GM21528 (cell line): ENCODE data around the gene CRABP1.

Experiments
- ATAC-seq: cut with Tn5 transposase; IDR thresholded peaks from one replicate; pipeline ENCODE4 v1.9.1; 2021; ENCODE audit warnings: mild to moderate bottlenecking, moderate library complexity; ENCODE audit not compliant: unreplicated experiment, low FRiP score

The CRABP1 gene

GRCh38 chr15:78343276-78344060, 3.3 kb downstream of the CRABP1 start:
- no peak for ATAC-seq

- no peak for ATAC-seq
These were observed 5.4 kb downstream of the CRABP1 start for GRCh38 chr15:78345396-78346125.

- no peak for ATAC-seq
These were observed 7.7 kb downstream of the CRABP1 start for GRCh38 chr15:78347586-78348543.

- no peak for ATAC-seq
These were observed 9.9 kb downstream of the CRABP1 start for GRCh38 chr15:78350058-78350457.

- ATAC-seq = no peak
These were observed 11.4 kb downstream of the CRABP1 start for GRCh38 chr15:78351539-78351938.

- no peak for ATAC-seq
These were observed 12.9 kb downstream of the CRABP1 start for GRCh38 chr15:78353093-78353492.

- ATAC-seq = no peak
These were observed 15.0 kb downstream of the CRABP1 start for GRCh38 chr15:78355177-78355576.

GRCh38 chr15:78358102-78358870, 18.1 kb downstream of the CRABP1 start:
- no peak for ATAC-seq

- no peak for ATAC-seq
These were observed 19.1 kb downstream of the CRABP1 start for GRCh38 chr15:78359041-78359808.

- no peak for ATAC-seq
These were observed 20.2 kb downstream of the CRABP1 start for GRCh38 chr15:78360367-78360801.

- ATAC-seq = no peak
These were observed 21.0 kb downstream of the CRABP1 start for GRCh38 chr15:78360958-78361718.

- no peak for ATAC-seq
These were observed 21.8 kb downstream of the CRABP1 start for GRCh38 chr15:78361771-78362506.

- no peak for ATAC-seq
These were observed 22.7 kb downstream of the CRABP1 start for GRCh38 chr15:78362716-78363380.

- no peak for ATAC-seq
These were observed 23.2 kb downstream of the CRABP1 start for GRCh38 chr15:78363381-78363734.

GRCh38 chr15:78364233-78364632, 24.1 kb downstream of the CRABP1 start:
- ATAC-seq = no peak

GRCh38 chr15:78365917-78366316, 25.8 kb downstream of the CRABP1 start:
- no peak for ATAC-seq

- no peak for ATAC-seq
These were observed 26.2 kb downstream of the CRABP1 start for GRCh38 chr15:78366342-78366741.
